HG03280 (cell line): Measurements from ENCODE around the gene ZZZ3.
"Not testable (repeated sequence)": the region's sequence is repeated elsewhere in the genome, so short reads cannot be mapped to it uniquely, and the experiment has no call there.

Experiments
- ATAC-seq: cut with Tn5 transposase; IDR thresholded peaks from one replicate; pipeline ENCODE4 v1.9.1; 2021; ENCODE audit warnings: mild to moderate bottlenecking, moderate library complexity; ENCODE audit not compliant: unreplicated experiment

Gene ZZZ3

DNA sequence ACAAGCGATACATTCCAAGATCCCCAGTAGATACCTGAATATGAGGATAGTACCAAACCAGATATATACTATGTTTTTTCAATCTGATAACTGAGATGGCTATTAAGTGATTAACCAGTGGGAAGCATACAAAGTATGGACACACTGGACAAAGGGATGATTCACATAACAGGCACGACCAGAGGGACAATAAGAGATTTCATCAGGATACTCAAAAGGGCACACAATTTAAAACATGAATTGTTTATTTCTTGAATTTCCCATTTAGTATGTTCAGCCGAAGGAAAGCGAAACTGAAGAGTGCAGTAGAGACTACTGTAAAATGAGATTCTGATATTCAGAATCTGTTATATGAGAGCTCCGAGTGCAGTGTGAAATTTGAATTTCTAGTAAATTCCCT is 10.6 kb downstream of the ZZZ3 start:
- no peak for ATAC-seq

- ATAC-seq, result no peak
Measured at GRCh38 chr1:77670330-77670729, 12.1 kb downstream of the ZZZ3 start.

DNA sequence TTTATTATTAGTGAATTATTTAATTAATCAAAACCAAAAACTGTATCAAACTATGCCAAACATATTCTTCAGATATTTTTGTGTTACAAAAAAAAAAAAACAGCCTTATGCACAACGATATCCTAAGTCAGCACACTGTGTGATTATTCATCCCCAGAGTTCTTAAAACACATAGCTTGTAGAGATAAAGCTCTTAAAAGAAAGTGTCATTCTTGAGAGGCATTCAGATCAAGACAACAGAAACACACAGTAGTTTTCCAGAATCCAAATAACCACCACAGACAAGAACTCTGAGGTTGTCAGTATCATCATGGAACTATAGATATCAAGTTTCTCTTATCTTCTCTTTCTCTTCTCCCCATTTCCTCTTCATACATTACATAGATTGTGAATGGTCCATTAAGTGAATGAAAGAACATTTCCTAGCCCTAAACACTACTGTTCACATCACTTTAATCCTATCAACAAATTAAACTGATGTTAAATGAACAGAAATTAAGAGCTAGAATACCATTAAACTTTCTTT is 13.5 kb downstream of the ZZZ3 start:
- no peak for ATAC-seq

DNA sequence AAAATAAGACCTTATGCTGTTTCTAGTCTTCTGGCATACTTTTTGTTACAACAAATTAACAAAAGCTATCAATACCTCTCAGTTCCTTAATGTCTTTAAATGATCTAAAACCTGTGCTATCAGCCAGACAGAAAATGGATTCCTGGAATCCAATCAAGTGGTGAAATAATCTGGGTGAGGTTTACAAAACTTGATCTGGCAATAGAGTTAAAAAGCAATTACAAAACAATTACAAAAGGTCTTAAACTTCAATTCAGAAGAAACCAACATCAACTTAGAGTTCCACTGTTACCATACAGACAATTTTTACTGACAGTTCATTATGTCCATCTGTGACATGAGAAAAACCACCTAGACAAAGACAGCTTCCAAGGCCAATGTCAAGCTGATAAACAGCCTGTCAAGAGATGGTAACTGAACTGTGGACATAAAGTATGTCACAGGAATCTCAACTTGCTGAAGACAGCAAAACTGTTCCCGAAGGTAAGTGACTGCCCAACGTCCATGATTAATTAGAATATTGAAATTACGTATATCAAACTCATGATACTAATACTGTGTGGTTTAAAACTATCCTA is 17.4 kb downstream of the ZZZ3 start:
- no peak for ATAC-seq

GRCh38 chr1:77661696-77662095 is 20.8 kb downstream of the ZZZ3 start:
- no peak for ATAC-seq

GRCh38 chr1:77659879-77660593 is 22.4 kb downstream of the ZZZ3 start:
- ATAC-seq, result no peak

- ATAC-seq, result no peak
Measured at GRCh38 chr1:77658271-77658670, 24.2 kb downstream of the ZZZ3 start.

GRCh38 chr1:77655431-77655974 is 27.0 kb downstream of the ZZZ3 start:
- ATAC-seq, result no peak

- ATAC-seq, result no peak
Measured at GRCh38 chr1:77652970-77653516, 29.4 kb downstream of the ZZZ3 start.

- ATAC-seq, result no peak
Measured at GRCh38 chr1:77652268-77652667, 30.2 kb downstream of the ZZZ3 start.

GRCh38 chr1:77649127-77649526 is 33.3 kb downstream of the ZZZ3 start:
- ATAC-seq, result no peak

GRCh38 chr1:77646224-77646623 is 36.2 kb downstream of the ZZZ3 start:
- ATAC-seq, result not testable (repeated sequence)

- ATAC-seq, result no peak
Measured at GRCh38 chr1:77643456-77643855, 39.0 kb downstream of the ZZZ3 start.

DNA sequence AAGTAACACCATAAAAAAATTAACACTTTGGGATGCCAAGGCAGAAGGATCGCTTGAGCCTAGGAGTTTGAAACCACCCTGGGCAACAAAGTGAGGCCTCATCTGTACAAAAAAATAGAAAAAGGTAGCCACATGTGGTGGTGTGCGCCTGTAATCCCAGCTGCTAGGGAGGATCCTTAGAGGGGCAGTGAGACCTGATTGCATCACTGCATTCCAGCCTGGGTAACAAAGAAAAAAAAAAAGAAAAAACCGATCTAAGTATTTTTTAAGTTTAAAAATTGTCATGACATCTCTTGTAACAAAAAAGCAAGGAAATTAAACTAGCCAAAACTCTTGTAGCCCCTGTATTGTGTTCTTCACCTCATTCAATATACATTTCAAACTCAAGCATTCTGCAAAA is 39.5 kb downstream of the ZZZ3 start:
- no peak for ATAC-seq

DNA sequence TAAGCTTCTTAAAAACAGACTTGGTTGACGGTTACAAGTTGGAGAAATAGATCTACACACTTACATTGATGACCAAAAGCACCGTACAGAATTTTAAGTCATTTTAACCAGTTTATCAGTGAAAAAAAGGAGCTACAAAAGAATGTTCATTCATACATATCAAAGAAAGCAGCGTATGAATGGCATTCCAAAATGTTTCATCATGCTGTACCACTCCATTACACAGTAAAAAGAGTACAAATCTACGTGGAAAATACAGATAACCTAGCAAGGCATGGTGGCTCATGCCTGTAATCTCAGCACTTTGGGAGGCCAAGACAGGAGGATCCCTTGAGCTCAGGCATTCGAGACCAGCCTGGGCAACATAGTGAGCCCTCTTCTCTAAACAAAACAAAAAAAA is 40.3 kb downstream of the ZZZ3 start:
- no peak for ATAC-seq

GRCh38 chr1:77639557-77640069 is 42.8 kb downstream of the ZZZ3 start:
- ATAC-seq, result no peak

DNA sequence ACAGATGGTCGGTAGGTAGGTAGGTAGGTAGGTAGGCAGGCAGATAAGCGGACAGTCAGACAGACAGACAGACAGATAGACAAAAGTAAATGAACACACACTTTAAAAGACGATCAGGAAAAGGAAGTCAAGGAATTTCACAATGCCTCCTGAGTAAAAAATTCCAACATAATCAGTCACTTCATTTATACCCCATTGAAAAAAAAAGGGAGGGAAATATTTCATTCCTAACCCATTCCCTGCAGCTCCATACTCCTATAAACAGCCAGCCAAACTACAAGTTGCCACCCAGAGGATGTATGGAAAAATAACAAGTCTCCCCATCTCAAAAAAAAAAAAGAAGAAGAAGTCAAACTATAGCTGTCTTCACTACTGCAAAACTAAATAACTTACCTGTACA is 43.4 kb downstream of the ZZZ3 start:
- ATAC-seq, result no peak

GRCh38 chr1:77636864-77637263 is 45.6 kb downstream of the ZZZ3 start:
- ATAC-seq, result no peak
